NCI-H1105 (cell line): ENCODE measurements around the gene ARHGEF26.

ENCODE experiments used
- DNase-seq: peaks from one replicate; lab custom pipeline; 2025; lab: John Stamatoyannopoulos, UW

The ARHGEF26 gene

DNA sequence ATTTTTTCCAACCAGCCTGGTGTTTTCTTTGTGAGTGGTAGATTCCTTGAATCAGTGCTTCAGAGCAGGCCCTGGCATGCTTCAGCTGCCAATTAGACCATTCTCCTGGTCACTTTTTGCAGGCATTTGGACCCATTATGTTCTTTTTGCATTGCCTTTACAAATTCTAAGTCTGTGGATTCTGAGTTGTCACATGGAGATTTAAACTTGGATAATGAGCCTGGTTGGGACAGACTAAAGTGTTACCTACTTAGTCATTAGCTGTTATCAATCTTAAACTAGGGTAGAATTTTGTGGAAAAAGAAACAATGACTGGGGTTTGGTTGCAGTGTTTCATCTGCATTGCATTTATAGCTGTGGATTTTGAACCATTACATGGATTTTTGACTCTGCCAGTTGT is 40.6 kb downstream of the ARHGEF26 start:
- no peak for DNase-seq

DNA sequence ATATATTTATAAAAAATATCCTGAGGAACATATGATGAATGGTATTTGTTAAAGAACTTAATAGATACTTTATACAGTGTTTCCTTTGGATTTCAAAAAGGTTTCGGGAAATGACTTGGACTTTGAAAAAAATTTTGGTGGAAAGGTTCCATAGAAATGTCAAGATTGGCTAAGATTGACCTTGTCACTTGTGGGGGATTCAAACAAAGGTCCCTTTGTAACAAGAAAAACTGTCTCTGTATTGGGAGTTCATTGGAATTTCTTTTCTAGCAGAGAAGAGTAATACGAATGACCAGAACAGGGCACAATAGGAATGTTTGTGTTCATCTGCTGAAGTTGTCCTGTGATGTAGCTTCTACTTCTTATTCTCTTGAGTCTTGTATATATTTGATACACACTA is 43.2 kb downstream of the ARHGEF26 start:
- no peak for DNase-seq

DNA sequence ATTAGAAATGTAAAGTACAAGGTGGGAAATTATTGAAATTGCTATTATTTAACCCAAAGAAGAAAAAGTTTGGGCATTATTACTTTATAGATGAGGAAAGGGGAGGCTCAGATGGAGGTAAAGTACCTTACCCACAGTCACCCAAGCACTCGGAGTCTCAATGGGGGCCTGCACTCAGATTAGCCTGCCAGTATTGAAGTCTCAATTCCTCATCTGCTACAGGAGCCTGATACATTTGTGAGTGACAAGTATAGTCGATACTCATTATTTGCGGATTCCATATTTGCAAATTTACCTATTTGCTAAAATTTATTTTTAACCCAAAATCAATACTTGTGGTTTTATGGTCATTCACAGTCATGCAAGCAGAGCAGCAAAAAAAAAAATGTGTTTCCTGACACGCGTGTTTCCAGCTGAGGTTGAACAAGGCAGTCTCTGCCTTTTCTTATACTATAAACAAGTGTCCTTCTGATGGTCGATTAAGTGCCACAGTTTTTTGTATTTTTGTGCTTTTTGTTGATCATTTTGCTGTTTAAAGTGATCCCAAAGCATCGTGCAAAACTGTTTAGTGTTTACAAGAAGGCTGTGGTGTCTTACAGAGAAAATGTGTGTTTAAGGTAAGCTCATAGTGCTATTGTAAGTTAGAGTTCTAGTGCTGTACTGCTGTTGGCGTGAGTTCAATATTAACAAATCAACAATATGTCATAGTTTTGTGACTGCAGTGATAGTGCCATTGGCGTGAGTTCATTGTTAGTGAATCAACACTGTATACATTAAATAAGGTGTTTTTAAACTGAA is 48.0 kb downstream of the ARHGEF26 start:
- no peak for DNase-seq

DNA sequence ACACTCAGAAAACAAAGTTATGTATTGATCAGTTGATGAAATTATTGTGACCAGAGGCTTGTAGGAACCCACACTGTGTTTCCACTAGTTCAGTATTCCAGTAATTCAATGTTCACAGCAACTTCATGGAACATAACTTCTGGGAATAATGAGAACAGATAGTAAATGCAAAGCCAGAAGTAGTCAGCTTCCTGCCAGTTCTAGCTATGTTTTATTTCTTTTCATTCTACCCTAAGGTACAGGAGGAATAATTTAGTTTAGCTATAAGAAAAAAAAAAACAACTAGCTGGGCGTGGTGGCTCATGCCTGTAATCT is 48.6 kb downstream of the ARHGEF26 start:
- DNase-seq: no peak

DNA sequence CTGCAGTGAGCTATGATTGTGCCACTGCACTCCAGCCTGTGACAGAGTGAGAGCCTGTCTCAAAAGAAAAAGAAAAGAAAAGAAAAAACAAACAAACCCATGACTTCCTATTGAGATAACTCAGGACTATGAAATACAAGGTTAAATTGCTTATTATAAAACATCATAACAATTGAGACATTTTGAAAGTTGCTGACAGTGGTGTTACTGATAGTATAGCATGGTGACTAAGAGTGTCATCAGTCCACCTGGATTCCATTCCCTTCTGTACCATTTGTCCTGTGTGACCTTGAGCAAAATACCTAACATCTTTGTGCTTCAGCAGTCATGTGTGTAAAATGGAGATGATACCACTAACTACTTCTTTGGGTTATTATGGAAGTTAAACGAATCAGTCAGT is 49.1 kb downstream of the ARHGEF26 start:
- DNase-seq: no peak

DNA sequence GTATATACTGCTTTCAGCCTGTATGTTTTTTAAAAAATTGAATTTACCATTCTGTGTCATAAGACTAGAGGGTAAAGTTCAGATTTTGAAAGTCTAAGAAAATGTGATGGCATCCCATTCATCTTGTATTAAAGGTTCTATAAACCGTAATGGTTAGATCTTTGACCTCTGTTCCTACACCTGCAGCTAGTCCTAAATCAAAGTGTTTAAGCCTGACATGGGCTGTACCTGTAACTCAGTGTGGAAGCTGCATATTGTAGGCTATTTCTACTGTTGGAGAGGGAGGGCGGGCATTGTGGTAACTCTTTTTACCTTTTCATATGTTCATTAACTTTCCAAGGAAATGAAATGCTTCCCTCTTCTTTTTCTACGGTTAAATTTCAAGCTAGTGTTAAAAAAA is 53.9 kb downstream of the ARHGEF26 start:
- no peak for DNase-seq

DNA sequence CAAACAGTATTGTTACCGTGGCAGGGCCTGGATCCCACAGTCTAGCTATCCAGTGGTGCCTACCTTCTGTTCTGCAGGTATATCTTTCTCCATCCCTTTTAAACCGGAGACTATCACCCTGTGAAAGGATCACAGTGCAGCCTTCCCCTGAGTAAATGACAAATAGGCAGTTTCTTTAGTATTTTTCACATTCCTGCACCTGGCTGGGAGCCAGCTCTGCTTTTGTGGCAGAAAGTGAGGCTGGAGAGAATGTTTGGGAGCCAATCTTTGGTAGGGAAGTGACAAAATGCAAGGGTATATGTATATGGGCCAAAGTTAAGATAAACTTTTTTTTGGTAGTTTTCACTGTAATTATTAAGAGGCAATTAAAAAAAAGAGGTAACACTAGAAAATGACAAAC is 54.8 kb downstream of the ARHGEF26 start:
- no peak for DNase-seq

DNA sequence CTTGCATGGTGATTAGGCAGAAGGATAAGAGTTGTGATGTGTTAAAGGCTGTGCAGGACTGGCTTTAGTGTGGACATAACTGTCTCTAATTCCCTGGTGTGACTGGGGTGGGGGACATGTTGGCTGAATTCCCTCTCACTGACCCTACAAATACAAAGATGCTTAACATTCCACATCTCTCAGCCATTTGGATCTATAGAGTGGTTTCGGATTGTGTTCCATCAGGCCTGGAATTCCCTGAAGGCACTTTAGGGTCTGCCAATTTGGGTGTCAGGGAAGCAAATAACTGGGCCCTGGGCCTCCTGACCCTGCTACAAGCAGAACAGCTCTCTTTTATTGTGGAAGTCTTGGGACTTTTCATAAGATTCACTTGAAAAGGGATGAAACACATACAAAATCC is 56.2 kb downstream of the ARHGEF26 start:
- no peak for DNase-seq

DNA sequence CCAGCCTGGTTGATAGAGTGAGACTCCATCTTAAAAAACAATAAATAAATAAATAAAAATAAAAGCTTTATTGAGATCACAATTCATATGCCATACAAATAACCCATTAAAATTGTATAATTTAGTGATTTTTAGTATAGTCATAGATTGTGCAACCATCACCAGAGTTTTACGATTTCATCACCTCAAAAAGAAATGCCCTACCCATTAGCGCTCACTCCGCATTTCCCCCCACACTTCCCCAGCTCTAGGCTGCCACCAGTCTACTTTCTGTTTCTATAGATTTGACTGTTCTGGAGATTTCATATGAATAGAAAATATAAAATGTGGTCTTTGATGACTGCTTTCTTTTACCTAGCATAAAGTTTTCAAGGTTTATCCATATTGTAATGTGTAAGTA is 57.0 kb downstream of the ARHGEF26 start:
- no peak for DNase-seq

DNA sequence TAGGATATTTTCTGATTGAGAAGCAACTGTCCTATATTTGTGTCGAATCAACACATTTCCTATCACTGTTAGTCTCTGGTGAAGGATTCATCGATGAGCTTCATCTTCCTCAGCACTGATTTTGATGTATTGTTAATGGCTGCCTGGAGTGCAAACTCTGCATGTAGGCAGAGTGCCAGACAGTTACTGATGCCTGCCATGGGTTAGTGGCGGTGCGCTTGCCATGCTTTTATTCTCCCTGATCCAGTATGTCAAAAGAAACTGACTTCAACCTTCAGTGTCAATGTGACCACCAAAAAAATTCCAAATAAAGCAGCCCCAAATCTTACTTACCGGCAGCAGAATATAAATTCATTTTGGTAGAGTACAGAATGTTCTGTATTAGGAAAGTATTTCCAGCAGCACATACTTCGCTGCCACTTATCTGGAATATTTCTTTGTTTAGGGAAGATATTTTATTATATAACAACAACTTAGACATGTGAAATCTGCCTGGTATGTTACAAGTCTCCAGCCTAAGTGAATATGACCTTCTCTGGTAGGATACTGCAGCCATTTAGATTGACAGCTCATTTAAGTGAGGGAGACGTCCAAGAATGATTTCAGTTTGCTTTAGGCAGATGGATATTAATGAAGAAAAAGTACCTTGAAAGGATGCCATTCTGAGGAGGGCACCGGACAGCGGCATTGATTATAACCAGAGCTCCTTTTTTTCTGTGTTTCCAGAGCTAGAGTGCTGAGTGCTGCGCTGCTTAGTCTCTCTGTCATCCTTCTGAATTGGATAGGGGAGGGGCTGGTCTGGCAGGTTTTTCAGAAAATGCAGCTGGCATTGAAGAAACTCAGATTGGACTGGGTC is 59.9 kb downstream of the ARHGEF26 start:
- peak; percentile 69 for DNase-seq

DNA sequence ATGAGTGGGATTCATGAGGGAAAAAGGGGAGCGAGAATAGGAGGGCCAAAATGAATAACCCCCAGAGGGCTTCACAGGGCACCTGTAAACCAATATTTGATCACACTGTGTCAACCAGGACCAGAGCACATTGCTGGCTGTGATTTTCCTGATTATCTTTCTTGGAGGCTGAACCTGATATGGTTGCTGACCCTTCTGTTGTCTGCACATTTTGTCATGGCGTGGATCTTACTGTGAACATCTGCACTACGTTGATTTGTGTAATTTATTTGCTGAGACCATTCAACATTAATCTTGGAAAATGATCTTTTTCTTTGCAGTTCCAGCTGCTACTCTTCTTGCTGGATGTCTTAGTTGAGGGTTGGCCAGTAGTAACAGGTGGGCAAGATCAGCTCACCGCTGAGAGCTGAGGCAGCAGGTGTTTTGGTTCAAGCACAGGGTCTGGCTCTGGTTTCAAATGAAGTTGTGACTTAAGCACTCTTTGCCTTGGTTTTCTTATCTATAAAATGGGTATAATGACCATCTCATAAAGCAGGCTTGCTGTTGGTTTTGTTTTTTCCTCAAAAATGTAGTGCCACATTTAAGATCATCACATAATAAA is 61.2 kb downstream of the ARHGEF26 start:
- no peak for DNase-seq

DNA sequence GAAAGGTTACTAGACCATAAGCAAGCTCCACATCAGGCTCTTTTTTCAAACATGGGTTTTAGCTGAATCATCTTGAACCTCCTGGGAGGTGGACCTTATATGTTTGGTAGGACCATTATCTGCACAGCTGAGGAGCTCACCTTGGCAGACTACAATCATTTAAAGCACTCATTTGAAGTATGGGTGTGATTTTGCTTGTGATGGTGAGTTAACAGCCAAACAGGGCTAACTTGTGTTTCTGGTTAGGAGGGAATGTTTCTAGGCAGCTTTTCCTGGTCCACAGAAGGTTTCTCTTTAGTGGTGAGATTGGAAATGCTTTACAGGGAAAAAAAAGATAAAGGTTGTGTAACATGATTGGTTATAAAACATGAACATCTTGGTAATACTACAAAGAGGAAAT is 61.8 kb downstream of the ARHGEF26 start:
- DNase-seq: no peak

DNA sequence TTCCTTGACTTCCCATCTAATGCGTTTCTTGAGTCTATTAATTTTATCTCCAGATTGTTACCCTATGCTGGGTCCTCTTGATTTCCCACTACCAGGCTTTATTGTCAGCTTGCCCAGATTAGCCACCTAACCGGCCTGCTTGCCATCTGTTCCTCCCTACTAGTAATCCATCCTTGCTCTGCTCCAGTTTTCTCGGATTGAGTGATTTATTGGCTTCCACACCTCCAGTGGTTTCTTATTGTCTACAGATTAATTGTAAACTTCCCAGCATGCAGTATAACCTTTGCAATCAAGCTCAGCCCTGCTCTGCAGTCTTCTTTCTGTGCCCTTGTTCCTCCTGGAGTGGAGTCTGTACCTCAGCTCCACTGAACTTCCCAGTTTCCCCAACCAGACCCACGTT is 63.4 kb downstream of the ARHGEF26 start:
- no peak for DNase-seq

DNA sequence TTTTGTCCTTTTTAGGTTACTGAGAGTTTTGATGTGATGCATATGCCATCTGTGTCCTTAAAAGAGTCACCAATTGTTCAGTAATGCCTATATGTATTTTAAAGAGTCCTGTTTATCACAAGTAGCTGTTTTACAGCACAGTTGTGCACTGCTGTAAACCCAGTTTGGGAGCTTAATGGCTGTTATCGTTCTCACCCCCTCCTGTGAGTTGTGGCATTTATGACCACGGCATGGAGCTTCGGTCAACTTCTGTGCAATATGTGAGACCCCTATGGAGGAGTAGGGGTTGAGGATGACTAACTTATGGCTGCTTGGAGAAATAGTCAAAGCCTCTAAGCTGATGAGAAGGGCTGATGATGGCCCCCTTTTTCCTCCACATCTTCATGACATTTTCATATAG is 67.2 kb downstream of the ARHGEF26 start:
- no peak for DNase-seq

DNA sequence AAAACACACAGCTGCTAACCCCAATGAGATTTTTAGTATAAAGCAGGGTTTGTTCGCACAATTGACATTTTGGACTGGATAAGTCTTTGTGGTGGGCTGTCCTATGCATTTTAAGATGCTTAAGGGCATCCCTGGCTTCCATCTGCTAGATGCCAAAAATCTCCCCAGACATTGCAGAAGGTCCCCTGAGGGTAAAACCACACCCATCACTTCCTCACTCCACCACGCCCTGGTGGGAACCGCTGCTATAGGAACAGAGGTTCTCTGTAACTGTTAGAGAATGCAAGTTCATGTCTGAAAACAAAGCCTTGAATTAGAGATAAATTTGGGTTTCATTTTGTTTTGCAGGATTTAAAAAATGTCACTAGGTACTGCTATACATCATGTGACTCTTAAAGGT is 67.7 kb downstream of the ARHGEF26 start:
- no peak for DNase-seq

DNA sequence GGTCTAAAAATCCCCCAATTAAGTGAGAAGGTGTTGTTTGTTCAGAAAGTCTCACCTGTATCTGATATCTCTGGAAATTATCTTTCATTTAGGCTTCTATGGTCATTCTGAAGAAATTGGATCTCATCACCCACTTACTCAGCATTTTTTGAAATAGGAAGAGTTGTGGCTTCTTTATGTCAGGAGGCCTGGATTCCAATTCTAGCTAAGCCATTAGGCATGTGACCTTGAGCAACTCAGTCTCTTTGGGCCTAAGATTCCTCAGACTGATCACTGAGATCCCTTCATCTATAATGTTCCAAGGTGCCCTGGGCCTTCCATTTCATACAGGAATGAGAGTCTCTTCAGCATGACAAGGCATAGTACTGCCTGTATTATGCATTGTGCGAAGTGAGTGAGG is 70.3 kb downstream of the ARHGEF26 start:
- DNase-seq: no peak

DNA sequence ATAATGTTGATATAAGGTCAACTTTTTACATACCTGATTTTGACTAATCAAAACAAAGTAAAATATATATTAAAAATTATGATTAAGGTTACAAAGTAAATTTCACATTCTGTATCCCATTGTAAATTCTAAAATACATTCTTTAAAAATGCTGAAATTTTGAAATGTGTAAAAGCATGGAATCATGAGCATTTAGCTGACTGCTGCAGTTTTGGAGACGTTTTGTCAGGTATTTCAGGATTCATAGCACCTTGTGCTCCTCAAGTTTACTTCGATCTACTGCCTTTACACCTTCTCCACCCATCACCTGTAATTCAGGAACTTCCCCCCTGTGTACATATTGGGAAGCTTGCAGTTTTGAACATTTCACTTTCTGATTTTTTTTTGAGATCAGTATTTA is 71.0 kb downstream of the ARHGEF26 start:
- DNase-seq: no peak

DNA sequence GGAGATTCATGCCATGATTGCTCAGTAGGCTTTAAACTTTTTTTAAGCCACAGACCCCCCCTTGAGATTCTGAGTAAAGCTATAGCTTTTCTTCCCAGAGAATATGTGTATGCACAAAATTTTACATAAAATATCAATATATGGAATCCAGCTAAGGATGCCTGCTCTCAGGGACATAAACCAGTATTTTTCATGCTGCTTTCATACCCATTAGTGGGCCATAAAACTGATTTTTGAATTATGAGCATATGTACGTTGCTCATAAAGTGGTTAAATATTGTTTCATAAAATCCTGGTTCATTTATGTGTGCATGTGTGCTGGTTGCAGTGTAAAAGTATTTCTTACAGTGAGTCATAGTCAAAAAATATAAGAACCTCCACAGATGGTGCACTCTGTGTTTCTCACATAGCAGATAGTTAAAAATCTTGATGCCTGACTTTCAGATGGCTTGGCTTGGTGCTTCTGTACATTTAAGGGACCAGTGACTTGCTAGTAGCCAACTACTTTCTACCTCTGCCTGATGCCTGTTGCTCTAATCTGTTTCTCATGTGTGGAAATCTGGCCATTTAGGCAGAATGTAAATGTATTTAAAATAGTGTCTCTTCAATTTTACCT is 71.9 kb downstream of the ARHGEF26 start:
- no peak for DNase-seq

DNA sequence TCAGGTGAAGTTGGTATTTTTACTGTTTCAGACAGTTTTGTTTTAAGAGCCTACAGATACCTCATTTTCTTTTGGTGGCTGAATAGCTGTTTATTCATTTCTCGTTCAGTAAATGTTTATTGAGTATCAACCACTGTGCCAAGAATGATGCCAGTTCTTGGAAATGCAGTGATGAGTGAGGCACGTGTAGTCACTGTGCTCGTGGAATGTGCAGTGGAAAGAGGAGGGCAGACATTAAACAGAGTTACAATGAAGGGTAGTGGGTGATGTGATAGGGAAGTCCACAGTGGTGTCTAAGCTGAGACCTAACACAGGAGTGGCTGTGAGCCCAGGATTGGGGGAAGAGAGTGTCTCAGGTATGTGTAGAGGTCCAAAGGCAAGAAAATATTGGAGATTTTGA is 73.7 kb downstream of the ARHGEF26 start:
- DNase-seq: no peak

DNA sequence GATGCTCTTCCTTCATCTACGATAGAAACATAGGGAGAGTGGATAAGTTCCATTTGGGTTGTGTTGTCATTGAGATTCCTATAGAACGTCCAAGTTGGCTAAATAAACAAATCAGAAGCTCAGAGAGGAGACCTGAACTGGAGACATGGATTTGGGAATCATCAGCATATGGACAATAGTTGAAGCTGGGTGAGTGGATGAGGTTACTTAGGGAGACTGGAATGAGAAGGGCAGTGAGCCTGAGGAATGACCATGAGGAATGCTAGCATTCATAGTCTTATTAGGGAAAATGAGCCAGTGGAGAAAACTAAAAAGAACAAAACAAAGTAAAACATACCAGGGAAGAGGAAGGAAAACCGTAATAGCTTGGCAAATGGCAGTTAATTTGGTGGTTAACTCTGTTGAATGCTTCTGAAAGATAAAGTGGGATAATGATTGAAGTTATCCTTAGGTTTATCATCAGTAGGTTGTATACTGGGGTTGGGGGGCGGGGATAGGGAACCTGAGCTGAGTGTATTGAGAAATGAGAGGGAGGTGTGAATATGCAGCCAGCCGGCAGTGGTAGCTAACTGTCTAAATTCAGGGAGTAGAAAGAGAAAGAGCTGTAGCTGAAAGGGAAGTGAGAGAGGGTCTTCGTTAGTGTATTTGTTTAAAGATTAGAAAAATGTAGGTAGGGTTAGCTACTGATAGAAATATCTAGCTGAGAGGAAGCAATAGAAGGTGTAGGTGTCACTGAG is 74.6 kb downstream of the ARHGEF26 start:
- DNase-seq: no peak

DNA sequence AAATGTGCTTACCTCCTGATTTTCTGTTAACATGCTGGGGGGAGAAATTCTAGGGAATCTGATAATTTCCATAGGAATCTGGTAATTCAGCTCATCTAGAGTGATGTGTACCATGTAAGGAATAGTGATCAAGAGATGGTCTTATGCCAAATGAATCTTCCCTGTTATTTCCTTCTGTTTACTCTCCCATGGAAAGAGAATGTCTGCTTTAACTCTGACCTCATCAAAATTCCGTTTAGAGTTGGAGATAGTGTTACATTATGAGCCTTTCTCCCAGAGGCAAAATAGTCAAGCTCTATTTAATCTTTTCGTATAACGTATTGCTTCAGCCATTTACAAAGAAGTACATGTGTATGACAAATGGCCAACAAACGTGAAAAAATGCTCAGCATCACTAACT is 76.6 kb downstream of the ARHGEF26 start:
- DNase-seq: no peak

DNA sequence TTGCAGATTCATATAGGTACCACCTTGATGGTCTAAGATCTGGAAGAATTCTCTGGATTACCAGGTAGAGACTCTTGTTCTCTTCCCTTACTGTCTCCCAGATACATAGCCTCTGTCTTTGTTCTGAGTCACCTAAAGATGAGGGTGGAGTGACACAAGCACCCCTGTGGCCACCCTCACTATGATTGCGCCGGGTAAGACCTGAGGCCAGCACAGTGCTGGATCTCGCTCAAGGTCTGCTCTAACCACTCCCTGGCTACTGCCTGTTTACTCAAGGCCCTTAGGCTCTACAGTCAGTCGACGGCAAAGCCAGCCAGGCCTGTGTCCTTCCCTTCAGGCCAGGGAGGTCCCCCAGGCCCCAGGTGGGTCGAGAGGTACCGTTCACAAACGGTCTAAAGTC is 88.3 kb downstream of the ARHGEF26 start:
- no peak for DNase-seq
